ENCODE data around the gene GALNT2. TPM values are rescaled to one million over a fixed set of nuclear protein-coding genes. Genes with fewer than 3 reads are reported as not detected.

GALNT2 gene
- total and polyA plus RNA-seq, 7 donors: 8.4 to 43.8 (median 37.1) TPM

DNA sequence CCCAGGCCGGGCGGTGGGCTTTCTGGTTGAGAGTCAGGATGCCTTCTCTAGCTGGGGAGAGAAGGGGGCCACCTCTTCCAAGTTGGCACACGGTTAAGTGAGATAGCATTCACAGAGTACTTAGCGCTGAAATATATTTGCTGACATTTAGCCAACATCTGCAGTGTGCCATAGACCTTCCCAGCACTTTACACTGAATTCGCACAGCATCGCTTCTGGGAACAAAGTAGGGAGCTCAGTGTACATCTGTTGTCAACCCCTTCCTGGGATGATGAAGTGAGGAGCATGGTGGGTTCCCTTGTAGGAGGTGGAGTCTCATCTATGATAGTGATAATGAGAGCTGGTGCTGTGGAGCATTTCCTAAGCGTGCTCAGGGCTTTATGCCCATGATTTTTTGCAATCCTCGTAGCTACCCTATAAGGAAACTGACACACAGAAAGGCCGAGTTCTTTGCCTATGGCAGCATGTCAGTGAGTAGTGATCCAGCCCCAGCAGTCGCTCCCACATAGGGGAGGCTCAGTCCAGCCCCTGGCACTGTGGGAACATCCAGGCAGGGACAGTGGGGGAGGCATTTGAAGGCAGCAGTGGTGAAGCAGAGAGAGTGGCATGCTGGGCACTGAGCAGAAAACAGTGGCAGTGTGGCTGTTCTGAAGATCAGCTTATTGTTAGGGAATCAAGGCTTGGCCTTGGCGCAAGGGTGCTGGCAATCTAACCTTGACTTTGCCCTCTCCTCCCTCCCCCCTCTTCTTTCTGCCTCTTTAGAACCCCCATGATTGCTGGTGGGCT, 182.8 kb downstream of the GALNT2 start:
- Histone ChIP-seq H3K4me3 (no peak overlapping the region), H3K36me3 (peaks cover 26 to 48% (median 35%) of the 10 kb centered on the region in 4 donors), H3K9me3 (no peaks in the 10 kb centered on the region), H3K27ac (no peak overlapping the region), H3K27me3 (no peaks in the 10 kb centered on the region), H3K4me1 (no peaks in the 10 kb centered on the region)
- WGBS, 2 donors: 96 to 97% methylated on average over 11 of the region's 11 CpGs
- TF ChIP-seq, protein P1, sequence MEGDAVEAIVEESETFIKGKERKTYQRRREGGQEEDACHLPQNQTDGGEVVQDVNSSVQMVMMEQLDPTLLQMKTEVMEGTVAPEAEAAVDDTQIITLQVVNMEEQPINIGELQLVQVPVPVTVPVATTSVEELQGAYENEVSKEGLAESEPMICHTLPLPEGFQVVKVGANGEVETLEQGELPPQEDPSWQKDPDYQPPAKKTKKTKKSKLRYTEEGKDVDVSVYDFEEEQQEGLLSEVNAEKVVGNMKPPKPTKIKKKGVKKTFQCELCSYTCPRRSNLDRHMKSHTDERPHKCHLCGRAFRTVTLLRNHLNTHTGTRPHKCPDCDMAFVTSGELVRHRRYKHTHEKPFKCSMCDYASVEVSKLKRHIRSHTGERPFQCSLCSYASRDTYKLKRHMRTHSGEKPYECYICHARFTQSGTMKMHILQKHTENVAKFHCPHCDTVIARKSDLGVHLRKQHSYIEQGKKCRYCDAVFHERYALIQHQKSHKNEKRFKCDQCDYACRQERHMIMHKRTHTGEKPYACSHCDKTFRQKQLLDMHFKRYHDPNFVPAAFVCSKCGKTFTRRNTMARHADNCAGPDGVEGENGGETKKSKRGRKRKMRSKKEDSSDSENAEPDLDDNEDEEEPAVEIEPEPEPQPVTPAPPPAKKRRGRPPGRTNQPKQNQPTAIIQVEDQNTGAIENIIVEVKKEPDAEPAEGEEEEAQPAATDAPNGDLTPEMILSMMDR (IDR thresholded peaks at IDR 0.05): no peak
- TF ChIP-seq POLR2A (IDR thresholded peaks at IDR 0.05) (no peak), POLR2AphosphoS5 (IDR thresholded peaks at IDR 0.05) (no peak)
- intact Hi-C loops (cut with DNase I): no loop called here
- no peak for DNase-seq

DNA sequence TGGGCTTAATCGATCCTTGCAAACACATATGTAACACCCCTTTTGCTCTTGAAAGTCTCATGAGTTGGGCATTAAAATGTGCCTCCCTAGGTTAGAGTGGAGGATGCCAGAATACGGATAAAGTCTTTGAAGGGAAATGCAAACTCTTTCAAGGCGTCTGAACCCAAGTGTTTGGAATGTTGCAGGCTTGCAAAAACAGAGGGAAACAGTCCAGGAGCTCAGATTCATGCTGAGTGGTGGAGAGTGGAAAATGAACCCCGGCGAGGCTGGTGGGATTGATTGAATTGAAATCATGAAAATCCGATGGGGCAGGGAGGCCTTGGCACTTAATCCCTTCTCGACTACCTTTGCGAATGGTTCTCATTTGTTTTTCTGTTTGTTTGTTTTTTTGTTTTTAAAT, 183.6 kb downstream of the GALNT2 start:
- Histone ChIP-seq H3K4me1 (no peaks in the 10 kb centered on the region), H3K36me3 (peaks cover 24 to 51% (median 35%) of the 10 kb centered on the region in 4 donors), H3K27ac (no peak overlapping the region), H3K4me3 (no peak overlapping the region), H3K27me3 (no peaks in the 10 kb centered on the region), H3K9me3 (no peaks in the 10 kb centered on the region)
- 85 to 90% methylated on average over 8 of the region's 8 CpGs for WGBS, 2 donors
- DNase-seq: no peak
- TF ChIP-seq POLR2AphosphoS5 (IDR thresholded peaks at IDR 0.05) (no peak), EP300 (IDR thresholded peaks at IDR 0.05) (no peak), POLR2A (IDR thresholded peaks at IDR 0.05) (no peak)
- TF ChIP-seq, protein P1 (IDR thresholded peaks at IDR 0.05): no peak
- intact Hi-C loops (cut with DNase I): no loop called here

DNA sequence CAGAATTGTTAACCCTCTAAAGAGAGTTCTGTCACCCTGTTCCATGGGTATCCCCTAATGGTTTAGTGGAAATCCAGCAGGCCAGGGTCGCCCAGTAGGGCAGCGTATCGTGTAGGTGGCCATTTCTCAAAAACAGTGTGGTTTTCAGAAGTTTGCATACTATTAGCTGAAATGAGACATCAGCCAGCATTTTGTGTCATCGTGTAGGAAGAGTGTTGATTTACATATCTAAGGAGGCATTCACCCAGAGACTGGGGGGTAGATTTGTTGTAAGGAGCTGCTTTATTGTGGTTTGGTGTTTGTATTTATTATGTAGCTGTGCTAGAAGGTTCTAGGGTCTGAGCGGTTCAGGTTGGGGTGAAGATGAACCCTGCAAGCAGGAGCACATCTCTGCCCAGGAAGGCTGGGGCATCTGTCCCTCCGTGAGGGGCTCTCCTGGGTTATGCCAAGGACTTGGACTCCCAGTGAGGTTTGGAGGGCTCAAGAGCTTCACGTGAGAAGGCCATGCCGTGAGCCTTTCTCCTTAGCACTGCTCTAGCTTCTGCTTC, 184.7 kb downstream of the GALNT2 start:
- TF ChIP-seq, protein P1 (IDR thresholded peaks at IDR 0.05): no peak
- TF ChIP-seq POLR2AphosphoS5 (IDR thresholded peaks at IDR 0.05) (no peak), POLR2A (IDR thresholded peaks at IDR 0.05) (no peak), EP300 (IDR thresholded peaks at IDR 0.05) (no peak)

DNA sequence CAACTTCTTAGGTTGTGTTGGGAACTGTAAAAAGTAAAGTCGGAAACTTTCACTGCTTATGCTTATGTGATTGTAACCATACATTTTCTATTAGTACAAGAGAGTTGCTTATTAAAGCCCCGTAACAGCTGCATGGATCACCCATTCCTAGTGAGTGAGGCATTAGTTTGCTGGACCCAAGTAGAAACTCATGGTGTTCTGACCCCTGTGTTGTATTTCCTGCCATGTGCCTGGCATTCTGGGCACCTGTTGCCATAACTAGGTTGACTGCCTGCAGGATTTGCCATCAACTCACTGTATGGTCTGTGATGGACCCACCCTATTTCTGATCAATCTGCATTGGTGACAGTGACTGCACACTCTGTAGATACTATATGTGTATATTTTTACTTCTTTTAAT, 186.1 kb downstream of the GALNT2 start:
- Histone ChIP-seq H3K9me3 (no peaks in the 10 kb centered on the region), H3K27me3 (no peaks in the 10 kb centered on the region), H3K4me3 (no peak overlapping the region), H3K4me1 (no peaks in the 10 kb centered on the region), H3K27ac (no peak overlapping the region), H3K36me3 (peaks cover 11 to 54% (median 29%) of the 10 kb centered on the region in 4 donors)
- 97 to 100% methylated on average over 2 of the region's 2 CpGs for WGBS, 2 donors
- DNase-seq: no peak
- TF ChIP-seq POLR2A (IDR thresholded peaks at IDR 0.05) (no peak), EP300 (IDR thresholded peaks at IDR 0.05) (no peak), POLR2AphosphoS5 (IDR thresholded peaks at IDR 0.05) (no peak)
- TF ChIP-seq, protein P1 (IDR thresholded peaks at IDR 0.05): no peak
- intact Hi-C loops (cut with DNase I): no loop called here

More for the DNA sequence above, 184.7 kb downstream of the GALNT2 start:
- intact Hi-C loops (cut with DNase I): no loop called here
- no peaks in the 10 kb centered on the region for H3K27me3 ChIP-seq
- no peaks in the 10 kb centered on the region for H3K9me3 ChIP-seq
- H3K36me3 ChIP-seq: peaks cover 13 to 49% (median 27%) of the 10 kb centered on the region in 4 donors
- H3K4me1 ChIP-seq: no peaks in the 10 kb centered on the region
- H3K4me3 ChIP-seq: no peak overlapping the region
- 80 to 95% methylated on average over 8 of the region's 8 CpGs for WGBS, 2 donors
- no peak for DNase-seq
- H3K27ac ChIP-seq: no peak overlapping the region
